ENCODE data around the gene NTMT2.

Gene NTMT2

DNA sequence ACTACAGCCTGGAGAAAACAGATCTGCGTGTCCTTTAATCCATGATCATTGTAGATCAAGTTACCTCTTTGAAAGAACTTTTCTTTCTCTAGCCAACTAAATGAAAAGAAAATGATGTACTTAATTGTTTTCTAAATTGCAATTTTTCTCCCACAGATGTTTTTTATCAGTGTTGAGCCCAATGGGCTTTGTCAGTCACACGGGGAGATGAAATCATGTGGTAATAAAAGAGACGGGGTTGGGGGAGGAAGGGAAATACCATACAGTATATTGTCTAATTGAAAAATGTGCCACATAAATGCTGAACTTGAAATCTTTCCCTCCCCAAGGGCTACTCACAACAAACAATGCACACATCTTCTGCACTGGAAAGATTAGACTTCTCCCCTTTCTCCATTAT, 58.4 kb downstream of the NTMT2 start:
- in situ Hi-C loops (cut with MboI; ENCODE audit: low sequenced_read_pairs) = no loop called here

DNA sequence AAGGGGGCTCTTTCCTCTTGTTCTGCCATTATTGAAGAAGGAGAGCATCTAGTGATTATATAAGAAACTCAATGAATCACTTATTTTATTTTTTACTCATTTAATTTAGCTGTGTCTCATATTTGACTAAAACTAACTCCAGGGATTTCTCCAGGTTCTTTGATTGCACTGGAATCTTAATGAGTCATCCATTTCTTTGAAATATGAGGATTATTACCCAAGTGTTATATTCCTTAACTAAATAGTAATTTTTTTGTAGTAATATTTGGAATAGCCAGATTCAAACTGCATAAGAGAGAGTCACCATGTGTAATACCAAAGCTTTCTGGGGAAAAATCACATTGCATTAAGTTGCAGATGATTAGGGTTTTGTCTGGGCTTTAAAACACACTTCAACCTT, 59.5 kb downstream of the NTMT2 start:
- in situ Hi-C loops (cut with MboI; ENCODE audit: low sequenced_read_pairs) = no loop called here

DNA sequence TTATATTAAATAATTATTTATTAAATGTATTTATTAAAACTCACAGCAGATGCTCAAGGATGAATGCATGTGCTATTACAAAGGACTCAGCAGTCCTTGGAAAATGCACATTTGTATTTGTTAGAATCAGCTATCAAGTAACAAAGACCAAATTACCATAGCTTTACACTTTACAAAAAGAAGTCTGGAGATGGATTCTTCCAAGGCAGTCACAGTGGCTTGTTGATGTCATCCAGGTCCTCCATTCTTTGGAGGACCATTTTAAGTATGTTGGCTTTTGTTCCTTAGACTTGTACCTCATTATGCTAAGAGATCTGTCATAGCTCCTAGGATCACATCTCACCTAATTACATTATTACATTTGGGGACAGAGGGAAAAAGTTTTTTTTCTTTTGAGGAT, 63.4 kb downstream of the NTMT2 start:
- in situ Hi-C loops (cut with MboI; ENCODE audit: low sequenced_read_pairs) = no loop called here

DNA sequence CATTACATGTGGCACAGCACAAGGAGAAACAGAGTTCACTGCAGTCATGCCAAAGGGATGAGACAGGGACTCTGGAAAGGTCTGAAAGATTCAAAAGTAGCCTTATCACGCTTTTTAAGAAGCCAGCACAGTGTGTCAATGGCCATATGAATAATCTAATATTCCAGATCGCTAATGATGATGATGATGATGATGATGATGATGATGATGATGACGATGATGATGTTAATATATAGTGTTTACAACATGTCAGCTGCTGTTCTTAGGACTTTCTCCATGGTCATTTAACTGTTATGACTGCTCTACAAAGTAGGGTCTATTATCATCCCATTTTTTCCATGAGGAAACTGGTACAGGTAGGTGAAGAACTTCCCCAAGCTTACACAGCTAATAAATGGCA, 64.4 kb downstream of the NTMT2 start:
- in situ Hi-C loops (cut with MboI; ENCODE audit: low sequenced_read_pairs) = no loop called here

DNA sequence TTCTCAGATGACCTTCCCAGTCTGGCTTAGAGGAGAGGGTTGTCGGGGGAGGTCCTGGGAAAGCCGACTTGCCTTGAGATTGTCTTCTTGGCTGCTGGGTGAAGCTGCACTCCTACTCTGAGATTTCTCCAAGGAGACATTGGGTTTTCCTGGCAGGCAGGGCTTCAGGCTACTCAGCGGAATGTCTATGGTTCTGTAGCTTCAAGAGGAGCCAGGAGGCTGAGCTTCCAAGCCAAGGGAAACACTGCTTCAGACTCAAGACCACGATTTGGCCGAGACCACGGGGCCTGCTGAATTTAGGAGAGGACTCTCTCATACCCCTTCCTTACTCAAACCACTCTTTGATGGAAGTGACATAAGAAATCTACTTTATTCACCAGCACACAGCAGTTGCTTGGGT, 67.8 kb downstream of the NTMT2 start:
- in situ Hi-C loops (cut with MboI; ENCODE audit: low sequenced_read_pairs) = no loop called here

DNA sequence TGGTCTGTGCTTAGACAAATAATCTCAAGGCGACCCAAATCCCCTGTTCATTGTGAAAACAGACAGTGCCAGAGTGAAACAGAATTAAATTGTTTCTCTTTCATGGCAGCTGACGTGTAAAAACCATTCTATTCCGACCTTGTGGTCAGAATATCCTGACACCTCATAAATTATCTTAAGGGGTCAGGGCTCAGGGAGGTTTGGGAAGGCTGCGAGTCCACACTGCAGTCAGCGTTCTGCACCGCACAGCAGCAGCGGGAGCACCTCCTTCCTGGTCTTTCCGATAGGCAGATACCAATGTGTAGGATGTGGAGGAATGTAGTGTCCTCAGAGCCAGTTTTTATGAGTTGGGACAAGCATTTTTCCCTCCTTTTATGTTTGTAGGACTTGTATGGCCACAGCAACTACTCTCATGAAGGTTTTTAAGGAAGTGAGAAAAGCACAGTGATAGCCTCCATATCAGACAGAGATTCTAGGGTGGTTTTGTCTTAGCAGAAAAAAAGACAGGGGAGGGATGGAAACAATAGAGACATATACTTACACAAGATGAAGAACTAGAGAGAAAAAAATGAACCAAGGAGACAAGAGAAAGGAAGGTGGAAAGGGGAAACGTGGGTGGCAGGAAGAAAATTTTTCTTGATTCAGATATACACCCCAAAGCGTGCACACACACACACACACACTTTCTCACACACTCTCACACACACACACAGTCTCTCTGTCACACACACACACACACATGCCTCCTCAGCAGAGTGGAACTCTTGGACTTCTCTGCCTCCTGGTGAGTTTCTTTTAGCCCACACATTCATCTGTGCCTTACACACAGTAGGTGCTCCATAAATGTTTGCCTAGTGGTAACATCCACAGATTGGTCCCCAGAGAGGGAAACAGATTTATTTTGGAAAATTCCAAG, 68.6 kb downstream of the NTMT2 start:
- in situ Hi-C loops (cut with MboI; ENCODE audit: low sequenced_read_pairs) = no loop called here

DNA sequence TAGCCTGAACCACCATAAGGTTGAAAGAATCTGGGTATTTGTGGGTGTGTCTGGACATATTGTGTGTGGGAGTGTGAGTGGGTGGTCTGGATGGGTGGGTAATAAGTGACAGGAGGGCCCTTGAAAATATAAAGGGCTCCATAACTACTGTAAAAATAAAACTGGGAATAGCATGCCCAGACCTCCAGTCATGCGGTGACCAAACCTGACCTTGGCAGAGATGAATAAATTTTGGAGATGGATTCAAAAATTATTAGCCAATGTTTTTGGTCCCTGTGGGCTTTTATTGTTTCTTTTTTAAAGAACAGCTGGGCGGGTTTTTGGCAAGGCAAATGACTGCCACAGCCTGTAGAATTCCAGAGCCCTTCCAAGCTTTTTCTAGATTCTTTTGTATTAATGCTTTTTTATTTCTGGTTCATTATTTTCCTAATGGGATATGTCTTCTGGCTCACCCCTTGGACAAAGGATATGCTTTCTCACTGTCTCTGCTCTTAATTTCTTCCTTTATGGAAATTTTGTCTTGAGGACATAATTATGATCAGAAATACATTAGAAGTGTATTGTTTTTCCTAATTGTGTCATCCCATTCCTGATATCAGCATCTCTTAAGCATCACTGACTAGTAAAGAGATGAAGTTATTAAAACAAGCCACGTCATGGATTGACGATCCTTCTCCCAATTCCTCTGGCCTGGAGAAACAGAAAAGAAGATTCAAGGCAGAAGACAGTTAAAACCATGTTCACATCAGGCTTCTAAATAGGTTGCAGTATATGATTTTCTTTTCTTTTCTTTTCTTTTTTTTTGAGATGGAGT, 69.5 kb downstream of the NTMT2 start:
- in situ Hi-C loops (cut with MboI; ENCODE audit: low sequenced_read_pairs) = no loop called here

DNA sequence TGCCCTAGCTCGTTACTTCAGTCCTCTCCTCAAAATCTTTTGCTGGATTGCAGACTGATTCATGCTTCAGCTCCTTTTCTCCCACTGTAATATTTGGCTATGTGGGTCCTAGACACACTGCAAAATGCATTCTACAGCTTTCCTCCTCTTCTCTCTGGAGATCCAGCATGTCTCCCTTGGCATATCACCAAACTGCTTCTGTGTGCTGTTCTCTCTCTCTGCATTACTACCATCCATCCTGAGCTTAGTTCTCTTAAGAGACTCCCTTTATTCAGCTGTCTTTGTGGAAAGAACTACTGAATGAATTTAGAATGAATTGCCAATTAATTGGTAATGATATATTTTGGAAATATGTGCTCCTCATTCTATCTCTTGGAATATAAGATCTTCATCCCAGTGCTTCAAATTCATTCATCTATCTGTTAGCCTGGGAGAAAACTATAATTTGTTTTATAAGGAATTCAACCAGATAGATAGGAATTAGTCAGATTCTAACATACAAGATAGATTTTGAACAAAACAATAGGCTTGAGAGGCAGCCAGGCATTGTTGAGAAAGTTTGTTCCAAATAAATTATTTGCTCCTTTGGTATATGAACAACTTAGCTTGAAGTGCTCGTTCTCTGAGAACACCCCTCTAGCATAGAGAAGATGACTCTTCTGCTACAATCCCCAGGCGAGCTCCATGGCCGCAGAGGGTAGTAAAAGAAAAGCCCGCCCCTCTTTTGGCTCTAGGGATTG, 71.9 kb downstream of the NTMT2 start:
- in situ Hi-C loops (cut with MboI; ENCODE audit: low sequenced_read_pairs) = no loop called here

DNA sequence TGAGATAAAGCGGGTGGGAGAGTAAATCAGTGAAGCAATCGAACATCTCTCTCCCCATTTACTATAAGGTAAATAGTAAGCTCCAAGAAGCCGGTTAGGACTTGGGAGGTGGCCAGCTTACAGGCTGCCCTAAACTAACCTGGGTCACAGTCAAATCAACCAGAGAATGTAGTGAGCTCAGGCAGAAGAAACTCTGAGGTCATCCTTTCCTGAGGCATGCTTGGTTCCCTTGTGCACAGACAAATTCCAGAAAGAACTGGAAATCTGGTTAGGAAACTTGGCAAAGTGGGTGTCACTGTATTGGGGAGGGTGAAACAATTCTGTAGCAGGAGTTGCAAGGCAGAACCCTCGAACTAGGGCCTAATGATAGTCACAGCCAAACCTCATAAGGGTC, 72.5 kb downstream of the NTMT2 start:
- in situ Hi-C loops (cut with MboI; ENCODE audit: low sequenced_read_pairs) = no loop called here
